ENCODE measurements around the gene ADAMTS17. TPM values are rescaled to one million over a fixed set of nuclear protein-coding genes. Genes with fewer than 3 reads are reported as not detected.

Gene ADAMTS17
- total RNA-seq, 1 donor from 2014 or later = 0.47 TPM

DNA sequence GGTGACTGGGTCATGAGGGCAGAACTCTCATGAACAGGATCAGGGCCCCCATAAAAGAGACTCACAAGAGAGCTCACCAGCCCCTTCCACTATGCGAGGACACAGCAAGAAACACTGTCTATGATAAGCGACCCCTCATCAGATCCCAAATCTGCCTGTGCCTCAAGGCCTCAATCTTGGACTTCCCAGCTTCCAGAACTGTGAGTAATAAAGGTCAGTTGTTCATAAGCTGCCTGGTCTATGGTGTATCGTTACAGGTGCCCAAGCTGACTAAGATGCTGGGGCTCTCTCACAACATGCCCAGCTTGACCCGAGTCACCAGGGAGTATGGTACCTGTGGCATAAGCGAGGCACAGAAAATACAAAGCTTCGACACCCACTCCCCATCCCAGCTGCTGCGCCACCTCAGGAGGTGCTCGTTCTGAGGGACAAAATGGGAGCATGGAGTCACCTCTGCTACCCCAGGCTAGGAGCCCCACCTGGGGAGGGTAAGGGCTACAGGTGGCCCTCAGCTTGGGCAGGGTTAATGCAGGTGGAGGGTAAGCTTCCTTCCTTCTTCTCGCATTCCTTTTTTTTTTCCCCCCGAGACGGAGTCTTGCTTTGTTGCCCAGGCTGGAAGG is 234.1 kb downstream of the ADAMTS17 start:
- H3K36me3 Mint-ChIP-seq (ENCODE audit: low read depth) = no peaks in the 10 kb centered on the region
- no peak for DNase-seq
- H3K4me1 Mint-ChIP-seq = peaks cover 27% of the 10 kb centered on the region
- H3K27ac Mint-ChIP-seq = no peak overlapping the region
- no peak overlapping the region for H3K4me3 Mint-ChIP-seq
- intact Hi-C loops (cut with micrococcal nuclease) = no loop called here
- H3K9me3 Mint-ChIP-seq = no peaks in the 10 kb centered on the region
- no peaks in the 10 kb centered on the region for H3K27me3 Mint-ChIP-seq

DNA sequence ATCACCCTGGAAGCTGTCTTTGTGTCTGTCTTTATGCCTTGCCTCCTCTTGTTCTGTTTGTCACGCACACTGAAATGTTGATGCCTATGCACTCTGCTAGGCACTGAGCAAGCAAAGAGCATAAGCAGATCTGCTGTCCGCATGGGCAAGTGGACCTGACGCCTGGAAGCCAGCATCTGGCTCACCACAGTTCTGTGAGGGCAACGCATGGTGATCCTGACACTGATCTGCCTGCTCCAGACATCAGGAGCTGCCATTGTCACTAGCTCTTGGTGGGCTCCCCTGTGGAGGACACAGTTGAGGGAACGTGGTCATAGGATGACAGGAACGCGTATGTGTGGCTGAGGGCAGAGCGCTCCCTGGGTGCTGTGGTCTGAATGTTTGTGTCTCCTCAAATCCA is 234.6 kb downstream of the ADAMTS17 start:
- H3K4me3 Mint-ChIP-seq = no peak overlapping the region
- intact Hi-C loops (cut with micrococcal nuclease) = no loop called here
- H3K27ac Mint-ChIP-seq = no peak overlapping the region
- peaks cover 24% of the 10 kb centered on the region for H3K4me1 Mint-ChIP-seq
- no peaks in the 10 kb centered on the region for H3K27me3 Mint-ChIP-seq
- H3K36me3 Mint-ChIP-seq (ENCODE audit: low read depth) = no peaks in the 10 kb centered on the region
- no peak for DNase-seq
- H3K9me3 Mint-ChIP-seq = no peaks in the 10 kb centered on the region

DNA sequence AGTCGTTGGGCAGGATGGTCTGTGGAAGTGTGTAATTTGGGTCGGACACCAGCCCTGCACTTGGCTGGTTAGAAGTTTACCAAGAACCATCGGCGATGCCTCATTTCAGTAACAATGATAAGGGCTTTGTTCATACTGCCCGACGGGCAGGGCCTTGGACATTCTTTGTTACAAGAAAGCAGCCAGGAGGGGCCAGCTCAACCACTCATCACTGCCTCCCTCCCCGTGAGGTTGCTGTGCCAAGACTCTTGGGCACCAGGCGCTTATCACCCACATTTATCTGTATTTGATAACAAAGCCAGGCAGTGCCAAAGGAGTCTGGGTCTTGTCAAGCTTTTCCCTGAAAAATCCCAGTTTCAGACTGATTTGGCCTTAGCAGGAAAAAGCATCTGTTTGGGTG is 235.0 kb downstream of the ADAMTS17 start:
- no peaks in the 10 kb centered on the region for H3K9me3 Mint-ChIP-seq
- H3K4me1 Mint-ChIP-seq = peaks cover 20% of the 10 kb centered on the region
- DNase-seq = no peak
- intact Hi-C loops (cut with micrococcal nuclease) = no loop called here
- H3K36me3 Mint-ChIP-seq (ENCODE audit: low read depth) = no peaks in the 10 kb centered on the region
- no peak overlapping the region for H3K4me3 Mint-ChIP-seq
- no peaks in the 10 kb centered on the region for H3K27me3 Mint-ChIP-seq
- H3K27ac Mint-ChIP-seq = no peak overlapping the region

DNA sequence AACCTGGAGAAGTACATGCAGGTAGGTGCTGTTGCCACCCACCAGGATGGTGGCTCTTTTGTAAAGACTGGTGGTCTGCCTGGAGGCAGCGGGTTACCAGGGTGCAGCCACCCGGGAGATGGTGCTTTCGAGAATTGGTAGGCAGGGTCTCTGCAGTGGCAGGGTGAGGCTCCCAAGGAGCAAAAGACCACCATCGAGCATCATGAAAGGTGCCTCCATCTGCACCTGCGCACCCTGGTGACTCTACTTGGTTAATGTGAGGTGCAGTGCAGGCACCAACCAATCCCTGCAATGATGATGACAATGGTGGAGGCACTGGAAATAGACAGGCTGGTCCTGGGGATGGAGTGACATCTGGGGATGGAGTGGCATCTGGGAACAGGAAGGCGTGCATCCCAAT is 236.7 kb downstream of the ADAMTS17 start:
- Mint-ChIP-seq H3K27ac (no peak overlapping the region), H3K36me3 (ENCODE audit: low read depth) (no peaks in the 10 kb centered on the region), H3K4me3 (no peak overlapping the region), H3K4me1 (peaks cover 8% of the 10 kb centered on the region), H3K9me3 (no peaks in the 10 kb centered on the region), H3K27me3 (no peaks in the 10 kb centered on the region)
- intact Hi-C loops (cut with micrococcal nuclease) = no loop called here
- no peak for DNase-seq

DNA sequence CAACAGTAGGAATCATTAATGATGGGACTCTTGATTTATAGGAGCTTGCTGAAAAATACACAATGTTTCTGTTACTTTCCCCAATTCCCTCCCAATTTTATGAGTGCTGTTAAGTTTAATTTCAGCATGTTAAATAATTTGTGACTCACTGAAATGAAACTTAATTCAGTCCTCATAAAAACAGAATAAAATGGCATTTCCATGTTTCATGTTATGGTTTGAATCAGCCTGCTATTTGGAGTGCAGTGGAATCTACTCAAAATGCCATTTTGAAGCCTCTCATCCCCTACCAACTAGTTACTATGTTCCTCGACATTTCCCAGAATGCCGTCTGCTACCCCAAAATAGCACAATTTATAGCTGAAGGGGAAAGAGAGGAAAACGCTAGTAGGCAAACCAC is 237.5 kb downstream of the ADAMTS17 start:
- Mint-ChIP-seq H3K9me3 (no peaks in the 10 kb centered on the region), H3K36me3 (ENCODE audit: low read depth) (no peaks in the 10 kb centered on the region), H3K27me3 (no peaks in the 10 kb centered on the region), H3K27ac (no peak overlapping the region), H3K4me1 (peaks cover 5% of the 10 kb centered on the region), H3K4me3 (no peak overlapping the region)
- intact Hi-C loops (cut with micrococcal nuclease) = no loop called here
- no peak for DNase-seq

DNA sequence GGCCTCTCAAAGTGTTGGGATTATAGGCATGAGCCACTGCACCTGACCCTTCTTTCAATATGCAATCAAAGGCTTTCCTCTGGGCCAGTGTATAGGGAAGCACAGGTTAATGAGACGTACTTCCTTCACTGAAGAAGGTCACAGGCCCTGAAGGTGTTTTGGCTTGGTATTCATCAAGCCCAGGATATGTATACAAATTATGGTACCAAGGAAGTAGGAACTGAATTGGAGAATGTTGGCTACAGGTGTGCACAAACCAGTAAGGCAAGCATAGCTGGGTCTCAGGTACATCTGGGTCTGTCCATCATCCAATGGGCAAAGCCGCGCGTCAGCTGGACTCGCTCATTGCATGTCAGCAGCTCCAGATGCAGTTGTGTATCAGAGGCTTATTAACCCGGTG is 237.9 kb downstream of the ADAMTS17 start:
- Mint-ChIP-seq H3K4me3 (no peak overlapping the region), H3K27ac (no peak overlapping the region), H3K9me3 (no peaks in the 10 kb centered on the region), H3K27me3 (no peaks in the 10 kb centered on the region), H3K4me1 (peaks cover under 1% of the 10 kb centered on the region), H3K36me3 (ENCODE audit: low read depth) (no peaks in the 10 kb centered on the region)
- no peak for DNase-seq
- intact Hi-C loops (cut with micrococcal nuclease) = no loop called here

DNA sequence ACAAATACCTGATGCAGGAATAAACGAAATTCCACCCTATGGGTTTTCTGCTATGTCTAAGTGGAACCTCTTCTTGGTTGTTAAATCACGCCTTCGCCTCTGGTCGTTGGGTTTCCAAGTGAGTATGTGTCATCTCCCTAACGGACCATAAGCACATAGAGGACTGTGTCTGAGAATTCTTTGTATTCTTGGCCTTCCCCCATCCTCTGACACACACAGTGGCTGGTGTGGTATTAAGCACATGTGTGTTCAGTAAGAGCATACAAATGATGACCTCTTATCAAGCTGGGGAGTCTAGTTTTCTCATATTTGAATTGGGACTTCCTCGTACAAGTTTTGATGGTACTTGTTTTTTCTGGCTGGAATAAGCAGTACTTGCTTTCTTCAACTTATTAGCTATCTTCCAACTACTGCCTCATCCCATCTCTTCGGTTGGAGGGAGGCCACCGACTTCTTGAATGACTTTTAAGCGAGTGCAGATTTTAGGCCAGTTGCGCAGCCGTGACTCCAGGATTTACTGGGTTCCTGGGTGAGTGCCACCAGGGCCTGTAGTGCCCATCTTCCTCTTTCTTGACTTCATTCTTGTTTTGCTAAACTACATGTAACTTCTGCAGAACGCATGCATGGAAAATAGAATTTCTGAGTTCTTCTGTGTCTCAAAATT is 240.2 kb downstream of the ADAMTS17 start:
- Mint-ChIP-seq H3K9me3 (no peaks in the 10 kb centered on the region), H3K36me3 (ENCODE audit: low read depth) (no peaks in the 10 kb centered on the region), H3K4me3 (no peak overlapping the region), H3K4me1 (no peaks in the 10 kb centered on the region), H3K27ac (no peak overlapping the region), H3K27me3 (no peaks in the 10 kb centered on the region)
- intact Hi-C loops (cut with micrococcal nuclease) = no loop called here
- no peak for DNase-seq

DNA sequence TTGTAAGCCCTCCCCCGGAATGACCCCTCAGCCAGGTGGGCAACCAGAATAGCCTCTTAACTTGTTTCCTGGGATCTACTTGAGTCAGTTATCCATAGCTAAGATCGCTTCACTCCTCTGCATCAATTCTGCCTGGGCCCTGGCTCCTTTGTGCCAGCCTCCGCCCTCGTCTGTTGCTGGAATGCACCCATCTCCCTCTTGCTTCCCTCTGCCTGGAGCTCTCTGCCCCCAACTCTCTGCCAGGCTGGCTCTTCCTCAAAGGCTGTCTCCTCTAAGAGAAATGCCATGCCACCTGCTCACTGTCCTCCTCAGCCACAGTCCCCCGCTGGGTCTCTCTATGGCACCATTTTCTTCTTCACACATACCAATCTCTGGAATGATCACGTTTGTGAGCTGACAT is 240.8 kb downstream of the ADAMTS17 start:
- DNase-seq = no peak
- Mint-ChIP-seq H3K36me3 (ENCODE audit: low read depth) (no peaks in the 10 kb centered on the region), H3K4me3 (no peak overlapping the region), H3K27me3 (no peaks in the 10 kb centered on the region), H3K4me1 (no peaks in the 10 kb centered on the region), H3K27ac (no peak overlapping the region), H3K9me3 (no peaks in the 10 kb centered on the region)
- intact Hi-C loops (cut with micrococcal nuclease) = no loop called here

DNA sequence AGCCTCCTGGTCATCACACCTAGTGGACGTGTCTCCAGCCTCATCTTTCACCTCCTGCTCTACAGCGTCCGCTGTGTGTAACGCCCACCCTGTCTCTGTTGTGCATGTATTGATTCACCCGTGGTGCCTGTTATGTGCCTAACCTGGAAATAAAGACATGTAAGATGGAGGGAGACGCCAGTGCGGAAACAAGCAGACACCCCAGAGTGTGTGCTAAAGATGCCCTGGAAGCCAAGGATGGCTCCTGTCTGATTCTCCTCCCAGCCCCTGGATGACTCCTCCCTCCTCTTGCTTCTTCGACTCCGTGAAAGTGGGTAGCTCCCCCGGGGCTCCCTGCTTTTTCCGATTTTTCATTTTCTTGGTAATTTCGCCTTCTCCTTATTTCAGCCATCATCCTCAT is 241.8 kb downstream of the ADAMTS17 start:
- H3K27ac Mint-ChIP-seq = no peak overlapping the region
- H3K9me3 Mint-ChIP-seq = no peaks in the 10 kb centered on the region
- H3K4me1 Mint-ChIP-seq = no peaks in the 10 kb centered on the region
- H3K36me3 Mint-ChIP-seq (ENCODE audit: low read depth) = no peaks in the 10 kb centered on the region
- DNase-seq = no peak
- no peak overlapping the region for H3K4me3 Mint-ChIP-seq
- intact Hi-C loops (cut with micrococcal nuclease) = no loop called here
- no peaks in the 10 kb centered on the region for H3K27me3 Mint-ChIP-seq

DNA sequence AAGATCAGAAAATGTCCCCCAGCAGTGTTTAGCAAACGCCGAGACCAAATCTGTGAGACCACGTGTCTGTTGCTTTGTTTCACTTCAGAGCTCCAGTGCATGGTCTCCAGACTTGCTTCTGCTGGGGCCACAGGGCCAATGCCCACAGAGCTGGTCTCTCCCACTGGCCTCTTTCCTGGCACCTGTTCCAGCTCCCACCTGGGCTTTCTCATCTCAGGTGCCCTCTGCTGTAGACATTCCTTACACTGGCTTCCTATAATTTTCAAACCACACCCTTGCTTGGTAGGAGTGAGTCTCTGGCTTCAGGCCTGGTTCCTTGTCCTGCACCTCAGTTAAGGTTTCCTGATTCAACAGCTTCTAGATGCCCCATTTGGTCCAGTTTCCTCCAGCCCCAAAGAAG is 243.1 kb downstream of the ADAMTS17 start:
- intact Hi-C loops (cut with micrococcal nuclease) = no loop called here

DNA sequence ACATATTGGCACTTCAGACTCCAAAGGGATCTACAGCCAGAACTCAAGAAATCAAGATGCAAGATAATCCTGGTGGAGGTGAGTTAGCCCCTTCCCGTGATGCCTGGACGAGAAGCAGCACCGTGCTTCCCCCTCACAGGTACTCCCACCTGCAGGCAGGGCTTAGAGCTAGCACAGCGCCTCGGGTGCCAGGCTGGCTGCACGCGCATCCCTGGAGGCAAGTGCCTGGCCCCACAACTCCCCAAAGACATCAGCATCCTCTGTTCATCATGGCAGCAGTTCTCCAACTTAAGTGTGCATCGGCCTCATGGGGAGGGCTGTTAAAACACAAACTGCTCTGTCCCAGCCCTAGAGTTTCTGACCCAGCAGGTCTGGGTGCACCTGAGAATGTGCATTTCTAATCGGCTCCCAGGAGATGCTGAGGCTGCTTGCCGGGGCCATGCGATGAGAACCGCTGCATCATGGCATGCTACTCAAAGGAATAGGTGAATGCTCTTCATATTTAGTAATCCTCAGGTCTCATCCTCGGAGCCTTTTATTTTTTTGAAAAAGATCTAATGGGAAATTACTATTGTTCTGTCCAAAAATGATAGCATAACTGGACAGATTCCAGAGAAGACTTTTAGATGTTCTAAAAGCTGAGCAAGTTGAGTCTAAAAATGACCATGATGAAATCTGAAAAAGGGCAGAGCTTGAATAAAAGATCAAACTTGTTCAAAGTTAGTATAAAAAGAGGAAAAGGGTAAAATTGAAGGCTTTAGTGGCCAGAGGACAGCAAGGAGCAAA is 244.2 kb downstream of the ADAMTS17 start:
- Mint-ChIP-seq H3K9me3 (no peaks in the 10 kb centered on the region), H3K4me1 (no peaks in the 10 kb centered on the region), H3K27ac (no peak overlapping the region), H3K4me3 (no peak overlapping the region), H3K27me3 (no peaks in the 10 kb centered on the region), H3K36me3 (ENCODE audit: low read depth) (no peaks in the 10 kb centered on the region)
- DNase-seq = no peak
- intact Hi-C loops (cut with micrococcal nuclease) = no loop called here

More for the DNA sequence above, 243.1 kb downstream of the ADAMTS17 start:
- no peaks in the 10 kb centered on the region for H3K36me3 Mint-ChIP-seq (ENCODE audit: low read depth)
- H3K4me3 Mint-ChIP-seq = no peak overlapping the region
- no peaks in the 10 kb centered on the region for H3K4me1 Mint-ChIP-seq
- no peak overlapping the region for H3K27ac Mint-ChIP-seq
- no peaks in the 10 kb centered on the region for H3K9me3 Mint-ChIP-seq
- no peaks in the 10 kb centered on the region for H3K27me3 Mint-ChIP-seq
- DNase-seq = no peak

DNA sequence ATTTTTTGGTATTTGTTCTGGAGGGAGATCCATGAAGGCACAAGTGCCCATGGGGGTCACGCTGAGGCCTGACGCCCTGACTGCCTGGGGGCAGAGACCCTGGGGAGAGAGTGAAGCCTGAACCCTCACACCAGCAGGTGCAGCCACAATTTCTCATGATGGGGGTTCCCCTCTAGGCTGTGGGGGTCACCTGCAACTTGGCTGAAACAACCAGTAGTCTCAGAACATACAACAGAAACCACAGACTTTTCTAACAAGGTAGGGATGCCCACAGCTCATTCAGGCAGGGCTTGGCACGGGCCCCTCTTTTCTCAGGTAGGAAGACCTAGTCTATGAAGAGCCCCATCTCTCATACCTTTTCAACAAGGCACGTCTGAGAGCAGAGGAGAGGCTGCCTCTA is 245.1 kb downstream of the ADAMTS17 start:
- no peaks in the 10 kb centered on the region for H3K4me1 Mint-ChIP-seq
- no peak for DNase-seq

DNA sequence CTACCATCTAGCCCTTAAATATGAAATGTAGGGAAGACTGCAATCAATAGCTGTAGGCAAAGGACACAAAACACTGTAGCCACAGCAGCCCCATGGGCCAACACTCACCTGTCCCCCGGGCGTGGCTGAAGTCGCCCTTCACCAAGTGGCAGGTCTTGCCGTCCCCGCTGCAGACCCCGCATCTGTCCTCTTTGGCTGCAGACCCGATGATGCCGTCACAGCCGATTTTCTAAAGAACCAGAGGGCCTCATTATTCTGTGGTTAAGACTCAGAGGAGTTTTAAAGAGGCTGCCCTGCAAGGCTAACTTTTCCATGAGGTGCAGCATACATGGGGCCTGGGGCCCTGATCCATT is 245.6 kb downstream of the ADAMTS17 start:
- no peaks in the 10 kb centered on the region for H3K27me3 Mint-ChIP-seq
- H3K36me3 Mint-ChIP-seq (ENCODE audit: low read depth) = no peaks in the 10 kb centered on the region
- H3K4me3 Mint-ChIP-seq = no peak overlapping the region
- no peak for DNase-seq
- no peaks in the 10 kb centered on the region for H3K4me1 Mint-ChIP-seq
- H3K27ac Mint-ChIP-seq = no peak overlapping the region
- no peaks in the 10 kb centered on the region for H3K9me3 Mint-ChIP-seq
- intact Hi-C loops (cut with micrococcal nuclease) = no loop called here

More for the DNA sequence above, 245.1 kb downstream of the ADAMTS17 start:
- H3K27me3 Mint-ChIP-seq = no peaks in the 10 kb centered on the region
- no peak overlapping the region for H3K27ac Mint-ChIP-seq
- intact Hi-C loops (cut with micrococcal nuclease) = no loop called here
- H3K4me3 Mint-ChIP-seq = no peak overlapping the region
- H3K9me3 Mint-ChIP-seq = no peaks in the 10 kb centered on the region
- no peaks in the 10 kb centered on the region for H3K36me3 Mint-ChIP-seq (ENCODE audit: low read depth)

DNA sequence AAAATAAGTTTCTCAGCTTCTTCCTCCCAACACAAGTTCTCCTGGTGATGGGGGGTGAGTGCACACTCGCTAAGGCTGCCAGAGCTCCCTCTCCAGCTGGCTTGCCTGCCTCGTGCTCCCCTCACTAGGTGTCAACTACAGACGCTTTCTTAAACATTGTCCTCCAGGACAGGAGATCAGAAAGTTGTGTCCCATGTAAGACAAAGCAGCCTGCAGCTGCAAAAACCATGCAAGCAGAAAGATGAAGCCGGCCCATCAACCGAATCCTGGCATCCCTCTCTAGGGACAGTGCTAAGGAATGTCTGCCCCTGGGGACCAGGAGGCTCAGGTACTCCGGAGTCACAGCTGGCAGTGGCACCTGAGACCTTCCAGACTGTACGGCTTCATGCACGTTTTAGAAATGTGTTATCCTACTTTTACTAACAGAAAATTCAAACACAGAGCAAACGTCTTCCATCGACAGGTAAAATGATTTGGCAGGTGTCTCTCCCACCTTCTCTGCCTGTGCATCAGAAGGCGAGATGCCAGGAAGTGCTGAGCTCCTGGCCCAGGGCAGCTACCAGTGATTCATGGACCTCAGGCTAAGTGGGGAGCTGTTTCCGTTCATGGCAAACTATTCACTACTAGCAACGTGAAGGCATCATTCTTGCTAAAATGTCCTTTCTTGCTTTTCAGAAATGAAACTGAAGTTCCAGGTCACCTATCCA is 246.1 kb downstream of the ADAMTS17 start:
- DNase-seq = no peak
- Mint-ChIP-seq H3K9me3 (no peaks in the 10 kb centered on the region), H3K36me3 (ENCODE audit: low read depth) (no peaks in the 10 kb centered on the region), H3K4me1 (no peaks in the 10 kb centered on the region), H3K4me3 (no peak overlapping the region), H3K27ac (no peak overlapping the region), H3K27me3 (no peaks in the 10 kb centered on the region)
- intact Hi-C loops (cut with micrococcal nuclease) = no loop called here

Measured in activated CD4-positive, alpha-beta T cell treated with anti-CD3 and anti-CD28 coated beads, Interleukin-2, amount 10 ng/mL, durations not matched to agents 24 days and 14 days (primary cell).